ENCODE results near the gene SPSB2.
A peak's percentile ranks its signal among the peaks of the same experiment; 100 is the strongest.
"Not testable (repeated sequence)": the region's sequence is repeated elsewhere in the genome, so short reads cannot be mapped to it uniquely, and the experiment has no call there.

Gene SPSB2

DNA sequence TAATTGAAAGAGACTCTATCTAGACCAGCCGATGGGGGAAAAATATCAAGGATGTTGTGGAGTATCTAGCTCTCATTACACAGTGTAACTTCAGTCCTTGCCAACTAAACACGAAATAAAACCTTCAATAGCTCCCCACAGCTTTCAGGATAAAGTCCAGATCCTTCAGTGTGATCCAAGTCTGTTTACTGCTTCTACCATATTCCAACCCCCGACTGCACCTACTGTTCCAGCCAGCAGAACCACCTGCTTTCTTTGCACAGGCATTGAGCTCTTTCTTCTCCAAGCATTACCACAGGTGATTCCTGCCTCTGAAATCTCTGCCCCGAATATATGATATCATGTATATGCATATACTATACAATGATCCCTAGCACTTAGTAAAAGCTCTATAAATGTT is 29.3 kb upstream of the SPSB2 start:
- H3K36me3 ChIP-seq (ENCODE audit: control insufficient read depth, insufficient read depth, low read length), result no peaks in the 10 kb centered on the region
- no CpG with 5 or more reads among the region's 4 CpGs for WGBS (ENCODE audit: extremely low coverage, insufficient coverage, low lambda C conversion rate)
- no peak overlapping the region for H3K4ac ChIP-seq (ENCODE audit: low read depth, low read length)
- H3K27me3 ChIP-seq (ENCODE audit: insufficient read depth, low read length, poor library complexity), result no peaks in the 10 kb centered on the region
- no peak overlapping the region for H3K4me2 ChIP-seq (ENCODE audit: low read length)
- H4K8ac ChIP-seq (ENCODE audit: low read depth, low read length), result no peak overlapping the region
- H3K79me1 ChIP-seq (ENCODE audit: low read length), result no peaks in the 10 kb centered on the region
- H3K56ac ChIP-seq (ENCODE audit: low read length), result no peak overlapping the region
- no peak overlapping the region for H3K27ac ChIP-seq (ENCODE audit: low read depth, low read length)
- no peak overlapping the region for H2BK120ac ChIP-seq (ENCODE audit: low read depth, low read length)
- no peak overlapping the region for H3K23ac ChIP-seq (ENCODE audit: low read length)
- H3K9ac ChIP-seq (ENCODE audit: low read length), result no peak overlapping the region
- H3K4me3 ChIP-seq (ENCODE audit: low read length), result no peak overlapping the region
- no peak overlapping the region for H2AK5ac ChIP-seq (ENCODE audit: low read length)
- H2BK5ac ChIP-seq (ENCODE audit: low read length), result no peak overlapping the region
- H3K4me1 ChIP-seq (ENCODE audit: control insufficient read depth, low read depth, low read length), result peaks cover 2% of the 10 kb centered on the region
- H2BK15ac ChIP-seq (replicated peaks; ENCODE audit: low read depth), result no peak overlapping the region
- DNase-seq, result no peak
- no peak overlapping the region for H4K5ac ChIP-seq (ENCODE audit: low read length)
- no peaks in the 10 kb centered on the region for H3K79me2 ChIP-seq (ENCODE audit: control insufficient read depth, insufficient read depth, low read length)
- H3K18ac ChIP-seq (ENCODE audit: low read length), result no peak overlapping the region

DNA sequence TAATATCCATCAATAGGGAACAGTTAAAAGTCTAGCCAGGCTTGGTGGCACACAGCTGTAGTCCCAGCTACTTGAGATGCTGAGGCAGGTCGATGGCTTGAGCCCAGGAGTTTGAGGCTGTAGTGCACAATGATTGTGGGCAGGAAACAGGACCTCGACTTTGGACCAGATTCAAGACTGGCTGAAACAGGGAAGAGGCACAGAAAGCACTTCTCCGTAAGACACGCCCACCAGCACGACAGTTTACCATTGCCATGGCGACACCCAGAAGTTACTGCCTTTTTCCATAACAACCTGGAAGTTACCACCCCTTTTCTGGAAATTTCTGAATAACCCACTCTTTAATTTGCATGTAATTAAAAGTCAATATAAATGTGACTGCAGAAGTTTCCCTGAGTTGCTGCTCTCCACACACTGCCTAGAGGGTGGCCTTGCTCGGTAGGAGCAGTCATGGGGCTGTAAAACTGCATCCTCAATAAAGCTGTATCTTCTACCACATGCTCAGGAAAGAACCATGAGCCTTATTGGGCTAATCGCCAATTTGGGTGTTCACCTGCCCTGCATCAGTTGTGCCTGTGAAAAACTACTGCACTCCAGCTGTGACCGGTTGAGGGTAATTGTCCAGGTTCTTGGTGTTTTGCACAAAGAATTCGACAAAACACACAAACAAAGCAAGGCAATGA is 26.9 kb upstream of the SPSB2 start:
- Histone ChIP-seq H2AK5ac (ENCODE audit: low read length) (no peak overlapping the region), H3K4me3 (ENCODE audit: low read length) (no peak overlapping the region), H3K27me3 (ENCODE audit: insufficient read depth, low read length, poor library complexity) (no peaks in the 10 kb centered on the region), H4K8ac (ENCODE audit: low read depth, low read length) (no peak overlapping the region), H3K18ac (ENCODE audit: low read length) (no peak overlapping the region), H3K36me3 (ENCODE audit: control insufficient read depth, insufficient read depth, low read length) (no peaks in the 10 kb centered on the region), H3K4ac (ENCODE audit: low read depth, low read length) (no peak overlapping the region), H3K56ac (ENCODE audit: low read length) (no peak overlapping the region), H3K79me2 (ENCODE audit: control insufficient read depth, insufficient read depth, low read length) (no peaks in the 10 kb centered on the region), H4K5ac (ENCODE audit: low read length) (no peak overlapping the region), H3K9ac (ENCODE audit: low read length) (no peak overlapping the region), H3K4me2 (ENCODE audit: low read length) (no peak overlapping the region), H2BK15ac (replicated peaks; ENCODE audit: low read depth) (no peak overlapping the region), H3K79me1 (ENCODE audit: low read length) (no peaks in the 10 kb centered on the region), H2BK120ac (ENCODE audit: low read depth, low read length) (no peak overlapping the region), H2BK5ac (ENCODE audit: low read length) (no peak overlapping the region), H3K4me1 (ENCODE audit: control insufficient read depth, low read depth, low read length) (no peaks in the 10 kb centered on the region), H3K27ac (ENCODE audit: low read depth, low read length) (no peak overlapping the region), H3K23ac (ENCODE audit: low read length) (no peak overlapping the region)
- DNase-seq, result peak; percentile 78
- no CpG with 5 or more reads among the region's 10 CpGs for WGBS (ENCODE audit: extremely low coverage, insufficient coverage, low lambda C conversion rate)

DNA sequence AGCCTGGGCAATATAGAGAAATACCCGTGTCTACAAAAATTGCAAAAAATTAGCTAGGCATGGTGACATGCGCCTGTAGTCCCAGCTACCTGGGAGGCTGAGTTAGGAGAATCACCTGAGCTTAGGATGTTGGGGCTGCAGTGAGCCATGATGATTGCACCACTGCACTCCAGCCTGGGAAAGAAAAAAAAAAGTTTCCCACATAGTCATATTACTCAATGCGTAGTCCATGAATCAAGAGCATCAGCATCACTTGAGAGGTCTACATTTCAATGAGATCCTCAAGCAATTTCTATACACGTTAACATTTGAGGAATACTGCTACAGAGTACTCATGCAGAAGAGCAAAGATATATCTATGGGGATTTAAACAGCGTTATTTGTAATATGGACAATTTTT is 26.3 kb upstream of the SPSB2 start:
- Histone ChIP-seq H4K5ac (ENCODE audit: low read length) (no peak overlapping the region), H3K79me2 (ENCODE audit: control insufficient read depth, insufficient read depth, low read length) (no peaks in the 10 kb centered on the region), H3K27me3 (ENCODE audit: insufficient read depth, low read length, poor library complexity) (no peaks in the 10 kb centered on the region), H3K4me3 (ENCODE audit: low read length) (no peak overlapping the region), H3K36me3 (ENCODE audit: control insufficient read depth, insufficient read depth, low read length) (no peaks in the 10 kb centered on the region), H3K4ac (ENCODE audit: low read depth, low read length) (no peak overlapping the region), H3K27ac (ENCODE audit: low read depth, low read length) (no peak overlapping the region), H3K9ac (ENCODE audit: low read length) (no peak overlapping the region), H3K18ac (ENCODE audit: low read length) (no peak overlapping the region), H2BK5ac (ENCODE audit: low read length) (no peak overlapping the region), H3K4me2 (ENCODE audit: low read length) (no peak overlapping the region), H3K23ac (ENCODE audit: low read length) (no peak overlapping the region), H3K56ac (ENCODE audit: low read length) (no peak overlapping the region), H2BK15ac (replicated peaks; ENCODE audit: low read depth) (no peak overlapping the region), H4K8ac (ENCODE audit: low read depth, low read length) (no peak overlapping the region), H3K4me1 (ENCODE audit: control insufficient read depth, low read depth, low read length) (no peaks in the 10 kb centered on the region), H2AK5ac (ENCODE audit: low read length) (no peak overlapping the region), H3K79me1 (ENCODE audit: low read length) (no peaks in the 10 kb centered on the region), H2BK120ac (ENCODE audit: low read depth, low read length) (no peak overlapping the region)
- DNase-seq, result no peak
- WGBS (ENCODE audit: extremely low coverage, insufficient coverage, low lambda C conversion rate), result no CpG with 5 or more reads among the region's 5 CpGs

DNA sequence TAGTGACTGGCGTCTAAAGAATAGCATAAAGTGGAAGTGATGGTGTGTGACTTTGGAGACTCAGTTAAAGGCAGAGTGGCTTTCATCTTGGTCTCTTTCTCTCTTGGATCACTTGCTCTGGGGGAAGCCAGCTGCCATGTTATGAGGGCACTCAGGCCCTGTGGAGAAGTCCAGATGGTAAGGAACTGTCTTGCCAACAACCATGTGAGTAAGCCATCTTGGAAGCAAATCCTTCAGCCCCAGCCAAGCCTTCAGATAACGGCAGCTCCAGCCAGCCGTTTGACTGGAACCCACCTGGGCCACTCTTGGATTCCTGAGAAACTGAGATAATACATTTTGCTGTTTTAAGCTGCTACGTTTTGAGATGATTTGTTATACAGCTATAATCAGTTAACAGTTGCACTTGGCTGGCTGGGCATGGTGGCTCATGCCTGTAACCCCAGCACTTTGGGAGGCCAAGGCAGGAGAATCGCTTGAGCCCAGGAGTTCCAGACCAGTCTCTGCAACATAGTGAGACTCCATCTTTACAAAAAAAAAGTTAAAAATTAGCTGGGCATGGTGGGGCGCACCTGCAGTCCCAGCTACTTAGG is 23.8 kb upstream of the SPSB2 start:
- H3K18ac ChIP-seq (ENCODE audit: low read length), result no peak overlapping the region
- no peak overlapping the region for H4K5ac ChIP-seq (ENCODE audit: low read length)
- H3K9ac ChIP-seq (ENCODE audit: low read length), result no peak overlapping the region
- H3K4me1 ChIP-seq (ENCODE audit: control insufficient read depth, low read depth, low read length), result no peaks in the 10 kb centered on the region
- H2BK120ac ChIP-seq (ENCODE audit: low read depth, low read length), result no peak overlapping the region
- H3K27me3 ChIP-seq (ENCODE audit: insufficient read depth, low read length, poor library complexity), result no peaks in the 10 kb centered on the region
- no peaks in the 10 kb centered on the region for H3K79me1 ChIP-seq (ENCODE audit: low read length)
- no peaks in the 10 kb centered on the region for H3K79me2 ChIP-seq (ENCODE audit: control insufficient read depth, insufficient read depth, low read length)
- no peak overlapping the region for H3K4me2 ChIP-seq (ENCODE audit: low read length)
- no peak overlapping the region for H2AK5ac ChIP-seq (ENCODE audit: low read length)
- H3K36me3 ChIP-seq (ENCODE audit: control insufficient read depth, insufficient read depth, low read length), result no peaks in the 10 kb centered on the region
- WGBS (ENCODE audit: extremely low coverage, insufficient coverage, low lambda C conversion rate), result no CpG with 5 or more reads among the region's 6 CpGs
- no peak overlapping the region for H3K56ac ChIP-seq (ENCODE audit: low read length)
- H3K4me3 ChIP-seq (ENCODE audit: low read length), result no peak overlapping the region
- no peak overlapping the region for H3K4ac ChIP-seq (ENCODE audit: low read depth, low read length)
- H2BK5ac ChIP-seq (ENCODE audit: low read length), result no peak overlapping the region
- H2BK15ac ChIP-seq (replicated peaks; ENCODE audit: low read depth), result no peak overlapping the region
- no peak overlapping the region for H4K8ac ChIP-seq (ENCODE audit: low read depth, low read length)
- H3K27ac ChIP-seq (ENCODE audit: low read depth, low read length), result no peak overlapping the region
- H3K23ac ChIP-seq (ENCODE audit: low read length), result no peak overlapping the region
- DNase-seq, result no peak

DNA sequence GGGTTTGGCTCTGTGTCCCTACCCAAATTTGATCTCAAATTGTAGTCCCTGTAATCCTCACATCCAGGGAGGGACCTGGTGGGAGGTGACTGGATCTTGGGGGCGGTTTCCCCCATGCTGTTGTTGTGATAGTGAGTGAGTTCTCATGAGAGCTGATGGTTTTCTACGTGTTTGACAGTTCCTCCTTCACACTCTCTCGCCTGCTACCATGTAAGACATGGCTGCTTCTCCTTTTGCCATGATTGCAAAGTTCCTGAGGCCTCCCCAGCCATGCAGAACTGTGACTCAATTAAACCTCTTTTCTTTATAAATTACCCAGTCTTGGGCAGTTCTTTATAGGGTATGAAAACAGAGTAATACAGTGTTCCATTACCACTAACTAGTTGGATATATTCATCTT is 21.2 kb upstream of the SPSB2 start:
- no CpG with 5 or more reads among the region's 3 CpGs for WGBS (ENCODE audit: extremely low coverage, insufficient coverage, low lambda C conversion rate)
- H3K9ac ChIP-seq (ENCODE audit: low read length), result no peak overlapping the region
- no peaks in the 10 kb centered on the region for H3K79me1 ChIP-seq (ENCODE audit: low read length)
- no peak overlapping the region for H3K4me2 ChIP-seq (ENCODE audit: low read length)
- H3K4me3 ChIP-seq (ENCODE audit: low read length), result no peak overlapping the region
- DNase-seq, result no peak
- H4K8ac ChIP-seq (ENCODE audit: low read depth, low read length), result no peak overlapping the region
- no peak overlapping the region for H3K18ac ChIP-seq (ENCODE audit: low read length)
- no peak overlapping the region for H2BK5ac ChIP-seq (ENCODE audit: low read length)
- H3K4ac ChIP-seq (ENCODE audit: low read depth, low read length), result no peak overlapping the region
- H3K56ac ChIP-seq (ENCODE audit: low read length), result no peak overlapping the region
- peaks cover 4% of the 10 kb centered on the region for H3K4me1 ChIP-seq (ENCODE audit: control insufficient read depth, low read depth, low read length)
- no peak overlapping the region for H2AK5ac ChIP-seq (ENCODE audit: low read length)
- no peak overlapping the region for H3K27ac ChIP-seq (ENCODE audit: low read depth, low read length)
- no peak overlapping the region for H2BK15ac ChIP-seq (replicated peaks; ENCODE audit: low read depth)
- no peak overlapping the region for H4K5ac ChIP-seq (ENCODE audit: low read length)
- H2BK120ac ChIP-seq (ENCODE audit: low read depth, low read length), result no peak overlapping the region
- H3K36me3 ChIP-seq (ENCODE audit: control insufficient read depth, insufficient read depth, low read length), result no peaks in the 10 kb centered on the region
- H3K27me3 ChIP-seq (ENCODE audit: insufficient read depth, low read length, poor library complexity), result no peaks in the 10 kb centered on the region
- H3K79me2 ChIP-seq (ENCODE audit: control insufficient read depth, insufficient read depth, low read length), result no peaks in the 10 kb centered on the region
- H3K23ac ChIP-seq (ENCODE audit: low read length), result no peak overlapping the region

DNA sequence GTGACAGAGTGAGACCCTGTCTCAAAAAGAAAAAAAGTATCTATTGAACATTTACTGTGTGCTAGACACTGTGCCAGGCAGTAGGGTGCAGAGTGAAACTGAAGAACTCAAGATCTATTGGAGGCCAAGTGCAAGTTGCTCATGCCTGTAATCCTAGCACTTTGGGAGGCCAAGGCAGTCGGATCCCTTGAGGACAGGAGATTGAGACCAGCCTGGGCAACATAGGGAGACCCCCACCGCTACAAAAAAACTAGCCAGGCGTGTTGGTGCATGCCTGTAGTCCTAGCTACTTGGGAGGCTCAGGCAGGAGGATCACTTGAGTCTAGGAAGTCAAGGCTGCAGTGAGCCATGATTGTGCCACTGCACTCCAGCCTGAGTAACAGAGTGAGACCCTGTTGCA is 19.6 kb upstream of the SPSB2 start:
- no CpG with 5 or more reads among the region's 3 CpGs for WGBS (ENCODE audit: extremely low coverage, insufficient coverage, low lambda C conversion rate)
- H3K4me1 ChIP-seq (ENCODE audit: control insufficient read depth, low read depth, low read length); H3K79me2 ChIP-seq (ENCODE audit: control insufficient read depth, insufficient read depth, low read length); H2AK5ac ChIP-seq (ENCODE audit: low read length); H2BK15ac ChIP-seq (replicated peaks; ENCODE audit: low read depth); H2BK5ac ChIP-seq (ENCODE audit: low read length); H3K4ac ChIP-seq (ENCODE audit: low read depth, low read length); H4K8ac ChIP-seq (ENCODE audit: low read depth, low read length); H3K79me1 ChIP-seq (ENCODE audit: low read length); H3K56ac ChIP-seq (ENCODE audit: low read length); H3K4me3 ChIP-seq (ENCODE audit: low read length); H3K9ac ChIP-seq (ENCODE audit: low read length); H2BK120ac ChIP-seq (ENCODE audit: low read depth, low read length); H3K27me3 ChIP-seq (ENCODE audit: insufficient read depth, low read length, poor library complexity); H3K36me3 ChIP-seq (ENCODE audit: control insufficient read depth, insufficient read depth, low read length); H3K23ac ChIP-seq (ENCODE audit: low read length); H3K27ac ChIP-seq (ENCODE audit: low read depth, low read length); H3K18ac ChIP-seq (ENCODE audit: low read length); H3K4me2 ChIP-seq (ENCODE audit: low read length); H4K5ac ChIP-seq (ENCODE audit: low read length); DNase-seq: not testable (repeated sequence)

Data from mesendoderm (in vitro differentiated cells).